Endothelial cell of umbilical vein (primary cell): Measurements from ENCODE around the gene GM2A. TPM values are rescaled to one million over a fixed set of nuclear protein-coding genes. Genes with fewer than 3 reads are reported as not detected.

ENCODE experiments used
- BruUV-seq: library from RNA; stranded (reverse); fragments of 400-500 nt; replicated peaks from 2 replicates; lab custom pipeline; 2021; lab: Mats Ljungman, UMichigan
- CTCF ChIA-PET: fragments of 300-600, 350-600 bp; sonication (Branson Sonifier 250); formaldehyde crosslinking; loops from one replicate; lab custom pipeline; 2021; ENCODE audit warnings: antibody characterized with exemption, inconsistent platforms; lab: Charles Lee
- POLR2A ChIA-PET: fragments of 300-600, 350-600 bp; sonication (Branson Sonifier 250); formaldehyde crosslinking; loops from one replicate; lab custom pipeline; 2021; ENCODE audit warnings: antibody characterized with exemption, inconsistent platforms; lab: Charles Lee
- DNase-seq: peaks from one replicate; pipeline ENCODE4 v3.0.0-alpha.2; 2011; ENCODE audit warnings: low read depth, low spot score
- FAIRE-seq: peaks from 2 replicates; lab custom pipeline; 2011; peaks lifted over from hg19 to GRCh38; lab: Jason Lieb, UNC
- H2AFZ ChIP-seq: 2 replicates; pipeline ENCODE4 v1.6.0; 2012; ENCODE audit warnings: low read depth, low read length, control low read depth, inconsistent platforms
- H3K27ac ChIP-seq: 2 replicates; pipeline ENCODE4 v1.5.1; 2011; ENCODE audit warnings: low read depth, mild to moderate bottlenecking, control low read depth, low read length, moderate library complexity; ENCODE audit not compliant: insufficient read depth
- H3K27me3 ChIP-seq, 2 experiments: 2 replicates each; pipeline versions ENCODE4 v1.6.0 to v1.6.1; 2011; ENCODE audit warnings: low read length in 2 of 2, mixed read lengths in 1 of 2; ENCODE audit not compliant: control insufficient read depth in 2 of 2, insufficient read depth in 2 of 2
- H3K36me3 ChIP-seq, 2 experiments: 2 replicates in 1 of 2; 3 replicates in 1 of 2; pipeline ENCODE4 v1.5.1; 2011; ENCODE audit warnings: low read length in 2 of 2, mild to moderate bottlenecking in 1 of 2, moderate library complexity in 1 of 2; ENCODE audit not compliant: control insufficient read depth in 2 of 2, insufficient read depth in 2 of 2; ENCODE audit errors: extremely low read depth in 1 of 2
- H3K4me1 ChIP-seq: 3 replicates; pipeline ENCODE4 v1.5.1; 2011; ENCODE audit warnings: mild to moderate bottlenecking, low read length; ENCODE audit not compliant: control insufficient read depth, insufficient read depth; ENCODE audit errors: extremely low read depth
- H3K4me2 ChIP-seq: 2 replicates; pipeline ENCODE4 v1.6.1; 2011; ENCODE audit warnings: low read length, control low read depth, mixed read lengths; ENCODE audit not compliant: insufficient read depth
- H3K4me3 ChIP-seq, 3 experiments: fragments of 200-600 bp in 1 of 3; sonication (generic), shearing (Covaris generic) in 1 of 3; replicated peaks in 1 of 3; 2 replicates each; pipeline ENCODE4 v1.5.1; 2011 to 2016; ENCODE audit warnings: control low read depth in 3 of 3, low read length in 3 of 3, mild to moderate bottlenecking in 2 of 3, inconsistent platforms in 1 of 3, low read depth in 1 of 3, moderate library complexity in 1 of 3; ENCODE audit not compliant: insufficient read depth in 1 of 3
- H3K79me2 ChIP-seq: 2 replicates; pipeline ENCODE4 v1.6.0; 2012; ENCODE audit warnings: low read length, inconsistent platforms; ENCODE audit not compliant: control insufficient read depth, insufficient read depth
- H3K9ac ChIP-seq: replicated peaks from 2 replicates; pipeline ENCODE3; 2011; ENCODE audit warnings: low read length, control low read depth; ENCODE audit not compliant: insufficient read depth; ENCODE audit errors: extremely low read depth
- H3K9me1 ChIP-seq: replicated peaks from 3 replicates; pipeline ENCODE4 v1.6.0; 2011; ENCODE audit warnings: mild to moderate bottlenecking, low read length; ENCODE audit not compliant: control insufficient read depth, insufficient read depth; ENCODE audit errors: extremely low read depth
- H3K9me3 ChIP-seq: replicated peaks from 2 replicates; pipeline ENCODE4 v1.5.1; 2012; ENCODE audit warnings: low read length, inconsistent platforms; ENCODE audit not compliant: control insufficient read depth, insufficient read depth
- H4K20me1 ChIP-seq: replicated peaks from 2 replicates; pipeline ENCODE3; 2011; ENCODE audit warnings: mild to moderate bottlenecking, low read length; ENCODE audit not compliant: control insufficient read depth, insufficient read depth; ENCODE audit errors: extremely low read depth
- EZH2 ChIP-seq: IDR thresholded peaks from 2 replicates; pipeline ENCODE4 v1.6.1; 2012; ENCODE audit warnings: borderline replicate concordance, low read depth, mild to moderate bottlenecking, moderate library complexity, low read length, inconsistent platforms; ENCODE audit not compliant: severe bottlenecking
- FOS ChIP-seq: IDR thresholded peaks from 2 replicates; pipeline ENCODE4 v1.6.1; 2011; ENCODE audit warnings: mild to moderate bottlenecking, low read length, moderate library complexity, borderline replicate concordance; ENCODE audit not compliant: insufficient read depth
- GATA2 ChIP-seq: IDR thresholded peaks from 2 replicates; pipeline ENCODE4 v1.7.0; 2011; ENCODE audit warnings: low read depth, mild to moderate bottlenecking, moderate library complexity, mixed read lengths, low read length; ENCODE audit not compliant: insufficient read length, insufficient read depth
- JUN ChIP-seq: IDR thresholded peaks from 2 replicates; pipeline ENCODE4 v1.6.1; 2011; ENCODE audit warnings: borderline replicate concordance, low read depth; ENCODE audit not compliant: insufficient read length, insufficient read depth
- MYC ChIP-seq: IDR thresholded peaks from one replicate; pipeline ENCODE4 v1.6.1; 2011; ENCODE audit warnings: mild to moderate bottlenecking, low read depth, low read length
- POLR2A ChIP-seq: IDR thresholded peaks from 2 replicates; pipeline ENCODE4 v1.6.1; 2012; ENCODE audit warnings: low read depth, mild to moderate bottlenecking, control low read depth, low read length
- POLR2AphosphoS5 ChIP-seq: IDR thresholded peaks from 2 replicates; pipeline ENCODE4 v1.6.1; 2012; ENCODE audit warnings: low read depth, mild to moderate bottlenecking, control low read depth, low read length, moderate library complexity; ENCODE audit not compliant: insufficient read depth
- dilution Hi-C: fragments of 300-500 bp; cut with MboI; formaldehyde crosslinking; loops from one replicate; pipeline ENCODE4 v1.15.0; 2019; ENCODE audit warnings: low sequenced_read_pairs; ENCODE audit not compliant: extremely low pct_ligation_motif_present
- intact Hi-C: fragments of 100-400 bp; cut with micrococcal nuclease; formaldehyde crosslinking; loops from one replicate; pipeline ENCODE4 v1.10.0; 2022
- polyA plus RNA-seq, 4 experiments: library from polyadenylated mRNA; depleted of rRNA in 3 of 4; stranded (reverse) in 3 of 4; unstranded in 1 of 4; fragments of >200 nt; gene quantifications; 2 replicates each; pipeline versions ENCODE4 v1.2.1 to v1.2.3, GENCODE V29; 2011 to 2012; ENCODE audit warnings: missing spikeins in 1 of 4
- total RNA-seq: library from RNA; stranded (reverse); gene quantifications from 2 replicates; pipeline ENCODE4 v1.2.3, GENCODE V29; 2021
- TF ChIP-seq, protein P1 (sequence below), 2 donors: IDR thresholded peaks; 1 replicate in 1 of 2; 2 replicates in 1 of 2; pipeline ENCODE4 v1.5.1; 2011; ENCODE audit warnings: low read length in 2 of 2, mild to moderate bottlenecking in 2 of 2, moderate library complexity in 2 of 2, control low read depth in 1 of 2, inconsistent platforms in 1 of 2, low read depth in 1 of 2; ENCODE audit not compliant: insufficient read depth in 1 of 2; ENCODE audit errors: extremely low read depth in 1 of 2
- TF ChIP-seq, protein P2 (sequence below): IDR thresholded peaks from 2 replicates; pipeline ENCODE4 v1.6.1; 2011; ENCODE audit not compliant: insufficient read depth, insufficient read length

The GM2A gene
- total and polyA plus RNA-seq, 2 donors (not counting 3 experiments of a cell fraction or from before 2014, with no cell fraction given): 14.0 to 21.2 TPM

DNA sequence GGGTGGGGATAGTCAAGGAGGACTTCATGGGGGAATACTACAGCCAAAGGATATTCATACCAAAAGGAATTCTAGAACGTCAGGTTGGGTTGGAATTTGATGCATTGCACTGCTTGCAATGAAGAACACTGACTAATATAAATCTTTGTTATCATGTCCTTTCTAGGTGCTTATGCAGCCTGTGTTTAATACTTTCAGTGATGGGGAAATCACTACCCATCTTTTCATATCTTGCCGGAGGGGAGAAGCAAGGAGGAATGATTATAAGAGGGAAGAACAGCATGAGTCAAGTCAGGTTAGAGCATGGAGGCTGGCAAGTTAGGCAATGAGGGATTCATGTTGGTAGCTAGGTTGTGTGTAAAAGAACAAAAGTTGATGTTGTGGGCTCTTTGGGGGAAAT is 24.0 kb upstream of the GM2A start:
- ChIA-PET CTCF (interaction anchor here (1.2 to 3.2 kb wide), 6 partner anchors 10 to 227 kb away, joined by 3 to 30 read pairs (median 4); no protein-coding TSS in a partner anchor), POLR2A (no interaction called here)
- Histone ChIP-seq H3K9ac (no peak overlapping the region), H4K20me1 (no peaks in the 10 kb centered on the region), H3K4me2 (no peak overlapping the region), H3K27me3 (peaks cover 3 to 5% of the 10 kb centered on the region in 2 experiments), H3K79me2 (no peaks in the 10 kb centered on the region), H3K4me1 (no peaks in the 10 kb centered on the region), H2AFZ (no peak overlapping the region), H3K9me1 (no peaks in the 10 kb centered on the region), H3K9me3 (no peaks in the 10 kb centered on the region), H3K4me3 (no peak overlapping the region), H3K27ac (no peak overlapping the region), H3K36me3 (no peaks in the 10 kb centered on the region)
- intact Hi-C loops: no loop called here
- no peak for DNase-seq
- BruUV-seq: no TSS peak
- FAIRE-seq: no peak
- dilution Hi-C loops: no loop called here
- TF ChIP-seq GATA2: no peak
- no peak for TF ChIP-seq POLR2A
- no peak for TF ChIP-seq POLR2AphosphoS5
- no peak for TF ChIP-seq FOS
- TF ChIP-seq, protein P1, sequence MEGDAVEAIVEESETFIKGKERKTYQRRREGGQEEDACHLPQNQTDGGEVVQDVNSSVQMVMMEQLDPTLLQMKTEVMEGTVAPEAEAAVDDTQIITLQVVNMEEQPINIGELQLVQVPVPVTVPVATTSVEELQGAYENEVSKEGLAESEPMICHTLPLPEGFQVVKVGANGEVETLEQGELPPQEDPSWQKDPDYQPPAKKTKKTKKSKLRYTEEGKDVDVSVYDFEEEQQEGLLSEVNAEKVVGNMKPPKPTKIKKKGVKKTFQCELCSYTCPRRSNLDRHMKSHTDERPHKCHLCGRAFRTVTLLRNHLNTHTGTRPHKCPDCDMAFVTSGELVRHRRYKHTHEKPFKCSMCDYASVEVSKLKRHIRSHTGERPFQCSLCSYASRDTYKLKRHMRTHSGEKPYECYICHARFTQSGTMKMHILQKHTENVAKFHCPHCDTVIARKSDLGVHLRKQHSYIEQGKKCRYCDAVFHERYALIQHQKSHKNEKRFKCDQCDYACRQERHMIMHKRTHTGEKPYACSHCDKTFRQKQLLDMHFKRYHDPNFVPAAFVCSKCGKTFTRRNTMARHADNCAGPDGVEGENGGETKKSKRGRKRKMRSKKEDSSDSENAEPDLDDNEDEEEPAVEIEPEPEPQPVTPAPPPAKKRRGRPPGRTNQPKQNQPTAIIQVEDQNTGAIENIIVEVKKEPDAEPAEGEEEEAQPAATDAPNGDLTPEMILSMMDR (IDR thresholded peaks at IDR 0.05; ENCODE audit: extremely low read depth in 1 of 2, insufficient read depth in 1 of 2, low read depth in 1 of 2, low read length in 2 of 2): no peak
- TF ChIP-seq EZH2: no peak
- TF ChIP-seq JUN: no peak
- no peak for TF ChIP-seq MYC
- TF ChIP-seq, protein P2, sequence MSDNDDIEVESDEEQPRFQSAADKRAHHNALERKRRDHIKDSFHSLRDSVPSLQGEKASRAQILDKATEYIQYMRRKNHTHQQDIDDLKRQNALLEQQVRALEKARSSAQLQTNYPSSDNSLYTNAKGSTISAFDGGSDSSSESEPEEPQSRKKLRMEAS: no peak
